Activated CD8-positive, alpha-beta T cell treated with anti-CD3 and anti-CD28 coated beads for 36 hours (primary cell): ENCODE results near the gene DDA1. TPM values are rescaled to one million over a fixed set of nuclear protein-coding genes. Genes with fewer than 3 reads are reported as not detected.

ENCODE experiments used
- ATAC-seq: fragments of 200-7000 bp; cut with Tn5 transposase; one replicate; pipeline ENCODE4 v1.10.0; 2021; ENCODE audit warnings: mild to moderate bottlenecking, moderate library complexity
- CTCF ChIA-PET: fragments of 350-600 bp; sonication (Branson Sonifier 250); formaldehyde crosslinking; loops from one replicate; lab custom pipeline; 2021; ENCODE audit warnings: antibody characterized with exemption; lab: Charles Lee
- POLR2A ChIA-PET: fragments of 350-600 bp; sonication (Branson Sonifier 250); formaldehyde crosslinking; loops from one replicate; lab custom pipeline; 2021; ENCODE audit warnings: antibody characterized with exemption; lab: Charles Lee
- DNase-seq: peaks from one replicate; pipeline ENCODE4 v3.0.0-alpha.2; 2020
- H3K27ac Mint-ChIP-seq: one replicate; pipeline ENCODE4 v1.8.0; 2021; ENCODE audit warnings: mild to moderate bottlenecking, mixed read lengths
- H3K27me3 Mint-ChIP-seq: one replicate; pipeline ENCODE4 v1.8.0; 2021; ENCODE audit warnings: mixed read lengths
- H3K36me3 Mint-ChIP-seq: one replicate; pipeline ENCODE4 v1.8.0; 2021; ENCODE audit warnings: low read depth, mixed read lengths
- H3K4me1 Mint-ChIP-seq: one replicate; pipeline ENCODE4 v1.8.0; 2021; ENCODE audit warnings: low read depth, mixed read lengths
- H3K4me3 Mint-ChIP-seq: one replicate; pipeline ENCODE4 v1.8.0; 2021; ENCODE audit warnings: mild to moderate bottlenecking, moderate library complexity, mixed read lengths
- H3K9me3 Mint-ChIP-seq: one replicate; pipeline ENCODE4 v1.8.0; 2021; ENCODE audit warnings: mixed read lengths
- CTCF ChIP-seq: fragments of 200-600 bp; IDR thresholded peaks from one replicate; pipeline ENCODE4 v1.8.0; 2022; ENCODE audit warnings: antibody characterized with exemption, mild to moderate bottlenecking
- intact Hi-C: fragments of 100-400 bp; cut with micrococcal nuclease; formaldehyde crosslinking; loops from one replicate; pipeline ENCODE4 v1.10.0; 2022
- total RNA-seq, 2 experiments: library from RNA; stranded (reverse); gene quantifications; one replicate each; pipeline ENCODE4 v1.2.3, GENCODE V29; 2021

The DDA1 gene
- total RNA-seq, 2 experiments from 2014 or later = 25.4 to 33.2 TPM

- DNase-seq (no peak), ATAC-seq (no peak)
- peaks cover 21% of the 10 kb centered on the region for H3K4me1 Mint-ChIP-seq
- H3K36me3 Mint-ChIP-seq = peaks cover 1% of the 10 kb centered on the region
- H3K27me3 Mint-ChIP-seq = no peaks in the 10 kb centered on the region
- POLR2A ChIA-PET = interaction anchor here (0.6 to 5.7 kb wide), 3 partner anchors 18 to 680 kb away, joined by 3 to 36 read pairs (median 6); partner anchors contain the start of gene ANKLE1
- H3K9me3 Mint-ChIP-seq = no peaks in the 10 kb centered on the region
- no peak for TF ChIP-seq CTCF
- H3K27ac Mint-ChIP-seq = peak overlapping the region; percentile 6
- CTCF ChIA-PET = interaction anchor here (1.2 to 5.9 kb wide), 4 partner anchors 19 to 125 kb away, joined by 3 to 46 read pairs (median 3); partner anchors contain the start of gene ANKLE1
- intact Hi-C loops = no loop called here
- H3K4me3 Mint-ChIP-seq = no peak overlapping the region
Measured at GRCh38 chr19:17263712-17264640, 45.4 kb upstream of the DDA1 start.

DNA sequence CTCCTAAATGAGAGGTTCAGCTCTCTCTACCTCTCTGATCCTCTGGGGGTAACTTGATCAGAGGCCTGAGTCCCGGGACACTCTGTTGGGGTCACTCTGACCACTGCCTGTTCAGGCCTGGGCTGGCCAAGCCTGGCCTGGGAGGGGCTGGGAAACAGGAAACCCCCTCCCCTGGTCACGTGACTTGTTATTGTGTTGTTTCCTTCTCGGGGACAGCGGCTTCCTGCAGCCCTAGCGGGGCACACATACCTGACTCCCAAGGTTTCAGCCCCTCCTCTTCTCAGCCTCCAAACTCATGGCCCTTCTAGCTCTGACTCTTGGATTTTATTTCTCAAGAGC, 44.8 kb upstream of the DDA1 start, which contains the start of gene USHBP1:
Gene USHBP1 (minus strand): TSS at position 105 of the 339 bp plus-strand sequence. CDS start 446 bp downstream, outside the sequence.
- Mint-ChIP-seq H3K9me3 (no peaks in the 10 kb centered on the region), H3K27me3 (no peaks in the 10 kb centered on the region), H3K27ac (peak within 1 kb of the TSS; percentile 6), H3K4me3 (no peak within 1 kb of the TSS), H3K36me3 (peaks cover 1% of the 10 kb centered on the region), H3K4me1 (peaks cover 21% of the 10 kb centered on the region)
- DNase-seq = no peak
- intact Hi-C loops = no loop called here
- no peak for ATAC-seq
- TF ChIP-seq CTCF = no peak
- POLR2A ChIA-PET = interaction anchor here (5.7 kb wide), 1 partner anchor 18 kb away, joined by 36 read pairs; the partner anchor contains the start of gene ANKLE1
- CTCF ChIA-PET = interaction anchor here (1.2 to 5.9 kb wide), 5 partner anchors 9 to 124 kb away, joined by 3 to 46 read pairs (median 3); partner anchors contain the start of gene ANKLE1

DNA sequence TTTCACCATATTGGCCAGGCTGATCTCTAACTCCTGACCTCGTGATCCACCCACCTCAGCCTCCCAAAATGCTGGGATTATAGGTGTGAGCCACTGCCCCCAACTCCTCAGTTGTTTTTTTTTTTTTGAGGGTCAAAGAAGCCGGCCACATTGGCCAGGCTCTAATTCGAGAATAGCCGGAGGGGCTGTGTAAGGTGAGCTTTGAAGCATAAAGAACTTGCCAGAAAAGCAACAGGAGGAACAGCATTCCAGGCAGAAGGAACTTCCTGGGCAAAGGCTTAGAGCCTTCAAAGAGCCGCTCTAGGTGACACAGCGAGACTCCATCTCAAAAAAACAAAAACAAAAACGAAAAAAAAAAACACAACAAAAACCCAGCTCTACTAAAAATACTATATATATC, 43.3 kb upstream of the DDA1 start:
- intact Hi-C loops = no loop called here
- Mint-ChIP-seq H3K4me1 (peaks cover 16% of the 10 kb centered on the region), H3K9me3 (no peaks in the 10 kb centered on the region), H3K36me3 (peaks cover 3% of the 10 kb centered on the region), H3K4me3 (no peak overlapping the region), H3K27me3 (no peaks in the 10 kb centered on the region), H3K27ac (no peak overlapping the region)
- ATAC-seq (no peak), DNase-seq (no peak)
- ChIA-PET POLR2A (interaction anchor here (0.8 to 5.7 kb wide), 5 partner anchors 16 to 139 kb away, joined by 3 to 36 read pairs (median 4); partner anchors contain the start of genes ANKLE1 and BST2), CTCF (interaction anchor here (1.5 to 5.9 kb wide), 5 partner anchors 10 to 51 kb away, joined by 3 to 46 read pairs (median 4); partner anchors contain the start of genes ANKLE1 and USE1)
- TF ChIP-seq CTCF = no peak

- intact Hi-C loops = no loop called here
- peak overlapping the region; percentile 95 for H3K4me3 Mint-ChIP-seq
- H3K4me1 Mint-ChIP-seq = peaks cover 15% of the 10 kb centered on the region
- H3K9me3 Mint-ChIP-seq = no peaks in the 10 kb centered on the region
- ChIA-PET POLR2A (interaction anchor here (0.5 to 5.7 kb wide), 6 partner anchors 16 to 139 kb away, joined by 3 to 36 read pairs (median 4); partner anchors contain the start of genes ANKLE1 and BST2), CTCF (interaction anchor here (0.8 to 5.9 kb wide), 11 partner anchors 8 to 223 kb away, joined by 3 to 46 read pairs (median 4); partner anchors contain the start of genes ANKLE1, DDA1 and USE1)
- H3K27me3 Mint-ChIP-seq = no peaks in the 10 kb centered on the region
- peak overlapping the region; percentile 90 for H3K27ac Mint-ChIP-seq
- H3K36me3 Mint-ChIP-seq = peaks cover 8% of the 10 kb centered on the region
- no peak for TF ChIP-seq CTCF
- DNase-seq (no peak), ATAC-seq (peak; percentile 4)
Measured at GRCh38 chr19:17266589-17266974, 42.8 kb upstream of the DDA1 start.
